GM19239 (cell line): ENCODE results near the gene LTO1.
"Not testable (repeated sequence)": the region's sequence is repeated elsewhere in the genome, so short reads cannot be mapped to it uniquely, and the experiment has no call there.

Source experiments
- DNase-seq: peaks from one replicate; pipeline ENCODE4 v3.0.0; 2011; ENCODE audit warnings: low spot score; ENCODE audit not compliant: insufficient read length
- FAIRE-seq: peaks from 2 replicates; lab custom pipeline; 2011; peaks lifted over from hg19 to GRCh38; lab: Jason Lieb, UNC

Gene LTO1

GRCh38 chr11:69637941-69638871 is 36.9 kb downstream of the LTO1 start:
- DNase-seq, result no peak
- FAIRE-seq, result no peak

GRCh38 chr11:69637198-69637940 is 37.8 kb downstream of the LTO1 start:
- FAIRE-seq (no peak), DNase-seq (no peak)

GRCh38 chr11:69636512-69637197 is 38.5 kb downstream of the LTO1 start:
- DNase-seq (no peak), FAIRE-seq (no peak)

- no peak for FAIRE-seq
These were observed 39.2 kb downstream of the LTO1 start for GRCh38 chr11:69635804-69636511.

DNA sequence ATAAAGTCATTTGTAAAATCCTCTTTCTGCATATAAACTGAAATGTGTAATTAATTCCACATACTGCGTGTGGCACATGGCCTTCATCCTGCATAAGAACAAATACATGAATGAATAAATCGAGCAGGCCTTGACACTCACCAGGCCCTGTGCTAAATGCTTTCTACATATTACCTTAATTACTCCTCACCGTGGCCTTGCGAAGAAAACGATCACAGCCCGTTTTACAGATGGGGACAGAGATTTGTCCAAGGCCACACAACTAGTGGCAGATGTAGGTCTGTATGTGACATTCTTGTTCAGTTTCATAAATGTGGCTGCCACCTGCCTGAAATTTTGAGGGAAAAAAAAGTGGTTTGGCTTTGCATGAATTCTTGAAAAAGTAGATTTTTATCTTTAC is 40.0 kb downstream of the LTO1 start:
- DNase-seq (no peak), FAIRE-seq (no peak)

More at GRCh38 chr11:69635804-69636511, 39.2 kb downstream of the LTO1 start:
- DNase-seq, result no peak

GRCh38 chr11:69634590-69634989 is 40.6 kb downstream of the LTO1 start:
- no peak for FAIRE-seq
- DNase-seq, result no peak

- no peak for DNase-seq
- no peak for FAIRE-seq
These were observed 41.1 kb downstream of the LTO1 start for GRCh38 chr11:69634069-69634468.

- no peak for FAIRE-seq
- DNase-seq, result no peak
These were observed 42.3 kb downstream of the LTO1 start for GRCh38 chr11:69632900-69633299.

GRCh38 chr11:69630424-69630823 is 44.7 kb downstream of the LTO1 start:
- FAIRE-seq (no peak), DNase-seq (no peak)

GRCh38 chr11:69630017-69630416 is 45.1 kb downstream of the LTO1 start:
- DNase-seq (no peak), FAIRE-seq (no peak)

- no peak for FAIRE-seq
- no peak for DNase-seq
These were observed 47.6 kb downstream of the LTO1 start for GRCh38 chr11:69627551-69627950.

DNA sequence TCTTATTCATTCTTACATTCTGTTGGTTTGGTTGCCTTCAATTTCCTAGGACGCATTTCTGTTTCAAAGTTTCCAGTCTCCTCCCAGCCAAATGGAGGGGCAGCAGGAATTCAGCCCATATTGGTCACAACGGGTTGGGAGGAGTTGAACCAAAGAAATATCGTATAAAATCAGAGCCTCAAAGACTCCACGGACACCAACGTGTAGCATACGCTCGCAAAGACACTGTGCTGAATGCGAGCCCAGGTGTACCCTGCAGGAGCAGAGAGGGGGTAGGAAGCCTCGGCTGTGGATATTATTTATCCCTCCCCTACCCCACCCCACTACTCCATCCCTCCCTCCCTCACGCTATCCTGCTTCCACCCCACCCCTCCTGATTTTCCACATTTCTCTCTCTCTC is 49.7 kb downstream of the LTO1 start:
- FAIRE-seq (no peak), DNase-seq (no peak)

GRCh38 chr11:69624293-69624692 is 50.9 kb downstream of the LTO1 start:
- FAIRE-seq, result no peak
- no peak for DNase-seq

GRCh38 chr11:69622097-69622681 is 53.0 kb downstream of the LTO1 start:
- DNase-seq, FAIRE-seq: not testable (repeated sequence)

- FAIRE-seq (no peak), DNase-seq (no peak)
These were observed 54.4 kb downstream of the LTO1 start for GRCh38 chr11:69620683-69621290.

DNA sequence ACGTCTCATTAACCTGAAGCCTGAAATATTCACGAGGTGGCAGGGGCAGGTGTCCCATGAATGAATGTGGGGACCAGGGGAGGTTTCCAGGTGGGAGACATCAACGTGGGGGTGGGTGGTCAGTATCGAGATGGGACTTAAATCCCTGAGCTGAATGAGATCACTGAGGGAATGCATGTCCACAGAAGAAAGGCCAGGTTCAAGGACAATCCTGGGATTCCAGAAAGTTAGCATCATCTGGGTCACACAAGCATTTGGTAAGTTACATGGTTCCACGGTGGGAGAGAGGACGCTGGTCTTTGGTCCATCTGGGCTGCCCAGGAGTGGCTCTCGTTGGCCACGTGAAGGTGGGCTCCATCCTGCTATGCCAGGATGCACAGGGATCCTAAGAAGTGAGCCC is 56.9 kb downstream of the LTO1 start:
- no peak for FAIRE-seq

DNA sequence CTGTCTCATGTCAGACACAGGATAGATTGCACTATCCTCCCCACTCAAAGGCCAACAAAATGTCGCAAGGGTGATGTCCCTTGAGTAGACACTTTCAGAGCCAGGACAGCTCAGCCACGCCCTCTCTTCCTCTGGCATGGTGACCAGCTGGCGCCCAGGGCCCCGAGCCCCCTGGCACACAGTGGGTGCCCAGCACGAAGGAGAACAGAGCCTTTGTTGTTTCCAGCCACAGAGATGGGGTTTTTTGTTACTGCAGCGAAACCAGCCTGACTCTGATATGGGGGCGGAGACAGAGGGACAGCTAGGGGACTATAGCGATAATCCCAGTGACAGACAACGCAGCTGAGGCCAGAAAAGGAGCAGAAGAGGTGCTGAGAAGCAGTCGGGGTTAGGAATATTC is 57.5 kb downstream of the LTO1 start:
- DNase-seq, result no peak
- no peak for FAIRE-seq

More for the DNA sequence above, 56.9 kb downstream of the LTO1 start:
- no peak for DNase-seq

DNA sequence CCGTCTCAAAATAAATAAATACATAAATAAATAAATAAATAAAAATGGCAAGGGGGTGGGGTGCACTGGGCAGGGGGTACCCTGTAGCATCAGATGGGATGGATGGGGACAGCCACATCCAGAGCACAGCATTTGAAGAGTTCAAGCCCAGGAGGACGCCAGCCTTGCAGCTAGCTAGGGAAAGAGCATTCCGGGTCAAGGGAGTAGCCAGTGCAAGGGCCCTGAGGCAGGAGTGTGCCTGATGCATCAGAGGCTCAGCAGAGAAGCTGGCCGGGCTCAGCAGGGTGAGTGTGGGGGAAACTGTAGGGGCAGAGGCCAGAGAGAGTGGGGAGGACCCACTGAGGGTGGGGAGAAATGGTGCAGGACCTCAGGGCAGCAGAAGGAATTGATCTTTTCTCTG is 57.9 kb downstream of the LTO1 start:
- DNase-seq (no peak), FAIRE-seq (no peak)
